IMR-90 (cell line): ENCODE measurements around the gene AMBRA1. TPM values are rescaled to one million over a fixed set of nuclear protein-coding genes. Genes with fewer than 3 reads are reported as not detected.

Experiments
- ATAC-seq: fragments of 200-7000 bp; cut with Tn5 transposase; 2 replicates; pipeline ENCODE4 v1.9.1; 2020; ENCODE audit warnings: low read depth, mild to moderate bottlenecking, moderate library complexity
- BruUV-seq: library from RNA; stranded (reverse); fragments of 400-500 nt; replicated peaks from 2 replicates; lab custom pipeline; 2021; lab: Mats Ljungman, UMichigan
- CTCF ChIA-PET: fragments of 300-600 bp; formaldehyde crosslinking; extraction: SDS; loops from one replicate; lab custom pipeline; 2021; ENCODE audit warnings: antibody characterized with exemption; lab: Yijun Ruan, JAX
- POLR2A ChIA-PET: fragments of 300-600 bp; sonication (Branson Sonifier 250); formaldehyde crosslinking; loops from one replicate; lab custom pipeline; 2022; ENCODE audit warnings: antibody characterized with exemption; ENCODE audit not compliant: unreplicated experiment; lab: Charles Lee
- DNase-seq: peaks from one replicate; pipeline ENCODE4 v3.0.0; 2013
- H2AFZ ChIP-seq: replicated peaks from 2 replicates; pipeline ENCODE3; 2013; ENCODE audit warnings: low read length, mild to moderate bottlenecking; ENCODE audit not compliant: poor library complexity
- H2AK5ac ChIP-seq: 2 replicates; pipeline ENCODE4 v1.6.1; 2013; ENCODE audit warnings: low read depth, low read length, inconsistent platforms
- H2AK9ac ChIP-seq: replicated peaks from 2 replicates; pipeline ENCODE3; 2013; ENCODE audit warnings: mild to moderate bottlenecking, low read depth, low read length, moderate library complexity; ENCODE audit not compliant: poor library complexity
- H2BK120ac ChIP-seq: 2 replicates; pipeline ENCODE4 v1.6.1; 2013; ENCODE audit warnings: low read depth, low read length, inconsistent platforms
- H2BK15ac ChIP-seq: 3 replicates; pipeline ENCODE4 v1.6.1; 2013; ENCODE audit warnings: low read depth, low read length, inconsistent platforms
- H2BK20ac ChIP-seq: 2 replicates; pipeline ENCODE4 v1.6.1; 2013; ENCODE audit warnings: low read depth, mild to moderate bottlenecking, inconsistent platforms, low read length, moderate library complexity
- H2BK5ac ChIP-seq: 2 replicates; pipeline ENCODE4 v1.6.1; 2013; ENCODE audit warnings: mild to moderate bottlenecking, low read depth, low read length, inconsistent platforms; ENCODE audit not compliant: poor library complexity, severe bottlenecking
- H3K14ac ChIP-seq: replicated peaks from 2 replicates; pipeline ENCODE4 v1.6.1; 2013; ENCODE audit warnings: low read depth, low read length, inconsistent platforms
- H3K18ac ChIP-seq: 2 replicates; pipeline ENCODE4 v1.6.1; 2013; ENCODE audit warnings: low read depth, low read length, control low read depth
- H3K23ac ChIP-seq: 2 replicates; pipeline ENCODE4 v1.6.1; 2013; ENCODE audit warnings: low read depth, low read length, inconsistent platforms
- H3K27ac ChIP-seq: 2 replicates; pipeline ENCODE4 v1.5.1; 2013; ENCODE audit warnings: mild to moderate bottlenecking, control low read depth, low read length; ENCODE audit not compliant: insufficient read depth
- H3K27me3 ChIP-seq: 2 replicates; pipeline ENCODE4 v1.6.1; 2013; ENCODE audit warnings: low read length; ENCODE audit not compliant: control insufficient read depth, insufficient read depth
- H3K36me3 ChIP-seq: 2 replicates; pipeline ENCODE4 v1.6.1; 2013; ENCODE audit warnings: low read length, mixed read lengths; ENCODE audit not compliant: control insufficient read depth, insufficient read depth
- H3K4ac ChIP-seq: 2 replicates; pipeline ENCODE4 v1.6.1; 2013; ENCODE audit warnings: low read depth, low read length, inconsistent platforms
- H3K4me1 ChIP-seq: 2 replicates; pipeline ENCODE4 v1.6.1; 2013; ENCODE audit warnings: low read length, mixed read lengths; ENCODE audit not compliant: control insufficient read depth, insufficient read depth
- H3K4me2 ChIP-seq: 2 replicates; pipeline ENCODE4 v1.6.1; 2013; ENCODE audit warnings: low read depth, mild to moderate bottlenecking, control low read depth, low read length, moderate library complexity
- H3K4me3 ChIP-seq: 2 replicates; pipeline ENCODE4 v1.5.1; 2013; ENCODE audit warnings: low read depth, mild to moderate bottlenecking, control low read depth, low read length, moderate library complexity; ENCODE audit not compliant: insufficient read depth
- H3K56ac ChIP-seq: 2 replicates; pipeline ENCODE4 v1.6.1; 2013; ENCODE audit warnings: low read length, inconsistent platforms; ENCODE audit not compliant: insufficient read depth; ENCODE audit errors: extremely low read depth
- H3K79me1 ChIP-seq, 2 experiments: 2 replicates each; pipeline ENCODE4 v1.6.1; 2013; ENCODE audit warnings: low read length in 2 of 2, inconsistent platforms in 1 of 2, low read depth in 1 of 2
- H3K9ac ChIP-seq: 2 replicates; pipeline ENCODE4 v1.6.1; 2013; ENCODE audit warnings: low read depth, low read length, control low read depth
- H3K9me1 ChIP-seq: 2 replicates; pipeline ENCODE4 v1.6.1; 2013; ENCODE audit warnings: low read length, inconsistent platforms; ENCODE audit not compliant: insufficient read depth
- H3K9me3 ChIP-seq: 2 replicates; pipeline ENCODE4 v1.6.1; 2013; ENCODE audit warnings: low read length; ENCODE audit not compliant: control insufficient read depth, insufficient read depth
- H4K20me1 ChIP-seq: 2 replicates; pipeline ENCODE4 v1.6.1; 2013; ENCODE audit warnings: low read length, inconsistent platforms; ENCODE audit not compliant: insufficient read depth
- H4K5ac ChIP-seq: 2 replicates; pipeline ENCODE4 v1.6.1; 2013; ENCODE audit warnings: mild to moderate bottlenecking, low read depth, low read length, control low read depth
- H4K8ac ChIP-seq, 2 experiments: 2 replicates each; pipeline ENCODE4 v1.6.1; 2013; ENCODE audit warnings: low read depth in 2 of 2, low read length in 2 of 2, control low read depth in 1 of 2, inconsistent platforms in 1 of 2
- H4K91ac ChIP-seq: 2 replicates; pipeline ENCODE4 v1.6.1; 2013; ENCODE audit warnings: low read depth, low read length, inconsistent platforms; ENCODE audit not compliant: insufficient read depth
- BHLHE40 ChIP-seq: fragments of 150-350 bp; IDR thresholded peaks from 2 replicates; pipeline ENCODE4 v1.6.1; 2016; ENCODE audit warnings: mild to moderate bottlenecking, low read depth, low read length
- RCOR1 ChIP-seq: IDR thresholded peaks from 2 replicates; pipeline ENCODE4 v1.6.1; 2012; ENCODE audit warnings: mild to moderate bottlenecking, low read length, improper control_type of control experiment; ENCODE audit not compliant: insufficient replicate concordance
- RFX5 ChIP-seq: IDR thresholded peaks from 2 replicates; pipeline ENCODE4 v1.8.0; 2012; ENCODE audit warnings: low read depth, mild to moderate bottlenecking, low read length, moderate library complexity
- SMC3 ChIP-seq: fragments of 150-350 bp; IDR thresholded peaks from 2 replicates; pipeline ENCODE4 v1.6.1; 2016; ENCODE audit warnings: low read depth, mild to moderate bottlenecking, antibody characterized with exemption, low read length, moderate library complexity
- whole genome bisulfite sequencing, 2 experiments: methylation state at CpG; one replicate each; pipeline versions ENCODE4 v1.1.5 to v1.1.7; 2013; ENCODE audit warnings: missing lambda C conversion rate in 2 of 2; ENCODE audit not compliant: insufficient read length in 1 of 2; ENCODE audit errors: extremely low coverage in 2 of 2; 5-methylcytosine and 5-hydroxymethylcytosine counted together
- dilution Hi-C: fragments of 300-500 bp; cut with HindIII; formaldehyde crosslinking; loops from one replicate; pipeline ENCODE4 v1.14.3; 2018; ENCODE audit warnings: low sequenced_read_pairs; ENCODE audit not compliant: unreplicated experiment
- in situ Hi-C: fragments of 300-500 bp; cut with MboI; formaldehyde crosslinking; loops from 3 replicates; pipeline ENCODE4 v1.14.3; 2019; ENCODE audit warnings: low sequenced_read_pairs, inconsistent platforms, mixed read lengths
- intact Hi-C: fragments of 100-400 bp; cut with micrococcal nuclease; formaldehyde crosslinking; loops from 2 replicates; pipeline ENCODE4 v1.10.0; 2022
- polyA plus RNA-seq, 3 experiments: library from polyadenylated mRNA; depleted of rRNA; stranded (reverse); fragments of >200 nt; gene quantifications; 2 replicates each; pipeline ENCODE4 v1.2.3, GENCODE V29; 2012; ENCODE audit warnings: low replicate concordance in 1 of 3
- total RNA-seq: library from RNA; depleted of rRNA; stranded (reverse); fragments of >200 nt; gene quantifications from 2 replicates; pipeline ENCODE4 v1.2.3, GENCODE V29; 2012
- TF ChIP-seq, protein P1 (sequence below): fragments of 150-350 bp; IDR thresholded peaks from 2 replicates; pipeline ENCODE4 v1.6.1; 2017; ENCODE audit warnings: mild to moderate bottlenecking, antibody characterized with exemption, low read length, low read depth

The AMBRA1 gene
- total and polyA plus RNA-seq, 2 of the 4 experiments (the other 2 are of a cell fraction) = 9.4 to 18.3 TPM

DNA sequence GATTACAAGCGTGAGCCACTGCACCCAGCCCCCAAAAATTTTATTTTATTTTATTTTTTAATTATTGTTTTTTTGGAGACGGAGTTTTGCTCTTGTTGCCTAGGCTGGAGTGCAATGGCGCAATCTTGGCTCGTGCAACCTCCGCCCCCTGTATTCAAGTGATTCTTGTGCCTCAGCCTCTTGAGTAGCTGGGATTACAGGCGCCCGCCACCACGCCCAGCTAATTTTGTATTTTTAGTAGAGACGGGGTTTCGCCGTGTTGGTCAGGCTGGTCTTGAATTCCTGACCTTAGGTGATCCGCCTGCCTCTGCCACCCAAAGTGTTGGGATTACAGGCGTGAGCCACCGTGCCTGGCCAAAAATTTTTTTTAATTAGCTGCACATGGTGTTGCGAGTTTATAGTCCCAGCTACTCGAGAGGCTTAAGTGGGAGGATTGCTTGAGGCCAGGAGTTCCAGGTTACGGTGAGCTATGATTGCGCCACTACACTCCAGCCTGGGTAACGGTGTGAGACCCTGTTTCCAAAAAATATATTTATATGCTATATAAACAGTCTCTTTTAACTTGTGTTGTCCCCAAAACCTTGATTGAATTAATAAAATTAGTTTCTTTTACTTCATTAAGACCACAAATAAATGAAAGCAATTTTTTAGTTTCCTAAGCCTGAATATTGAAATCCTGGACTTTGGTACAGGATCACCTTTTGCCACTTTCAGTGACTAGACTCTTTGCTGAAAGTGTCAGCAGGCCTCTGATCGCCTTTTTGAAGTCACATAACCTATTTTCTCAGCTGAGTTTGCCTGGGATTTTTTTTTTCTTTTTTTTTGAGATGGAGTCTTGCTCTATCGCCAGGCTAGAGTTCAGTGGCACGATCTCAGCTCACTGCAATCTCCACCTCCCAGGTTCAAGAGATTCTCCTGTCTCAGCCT, 39.7 kb upstream of the AMBRA1 start (continued):
- TF ChIP-seq, protein P1, sequence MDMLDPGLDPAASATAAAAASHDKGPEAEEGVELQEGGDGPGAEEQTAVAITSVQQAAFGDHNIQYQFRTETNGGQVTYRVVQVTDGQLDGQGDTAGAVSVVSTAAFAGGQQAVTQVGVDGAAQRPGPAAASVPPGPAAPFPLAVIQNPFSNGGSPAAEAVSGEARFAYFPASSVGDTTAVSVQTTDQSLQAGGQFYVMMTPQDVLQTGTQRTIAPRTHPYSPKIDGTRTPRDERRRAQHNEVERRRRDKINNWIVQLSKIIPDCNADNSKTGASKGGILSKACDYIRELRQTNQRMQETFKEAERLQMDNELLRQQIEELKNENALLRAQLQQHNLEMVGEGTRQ = no peak

DNA sequence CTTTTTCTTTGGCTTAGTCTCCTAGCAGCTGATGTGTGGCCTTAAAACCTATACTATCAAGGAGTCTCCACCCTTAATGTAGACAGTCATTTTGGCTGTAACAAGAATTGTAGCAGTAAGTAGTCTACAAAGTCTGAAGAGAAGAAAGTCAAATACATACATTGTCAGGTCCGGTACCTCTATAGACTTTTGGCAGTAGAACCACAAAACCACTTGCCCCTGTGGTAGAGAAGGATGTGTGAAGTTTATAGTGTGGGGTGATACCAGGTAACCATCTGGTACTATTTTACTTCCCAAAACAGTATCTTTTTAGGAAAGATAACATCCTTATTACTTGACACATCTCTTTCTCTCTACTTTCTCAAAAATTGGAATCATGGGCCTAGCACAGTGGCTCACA, 38.7 kb upstream of the AMBRA1 start:
- no peak overlapping the region for H2BK120ac ChIP-seq
- H3K9me1 ChIP-seq = no peaks in the 10 kb centered on the region
- H3K14ac ChIP-seq = no peak overlapping the region
- no CpG with 5 or more reads among the region's 1 CpG for WGBS, 2 experiments
- H4K91ac ChIP-seq = no peak overlapping the region
- no peak overlapping the region for H3K4ac ChIP-seq
- TF ChIP-seq RCOR1 (no peak), BHLHE40 (no peak), RFX5 (no peak), SMC3 (no peak)
- no peaks in the 10 kb centered on the region for H3K4me1 ChIP-seq
- H2AK5ac ChIP-seq = no peak overlapping the region
- peaks cover 2% of the 10 kb centered on the region; the same call in 1 of the 2 replicates for H4K20me1 ChIP-seq
- DNase-seq (no peak), ATAC-seq (no peak)
- dilution Hi-C loops = no loop called here
- no peak overlapping the region for H2BK15ac ChIP-seq
- H3K4me2 ChIP-seq = no peak overlapping the region
- H3K4me3 ChIP-seq = no peak overlapping the region
- H4K5ac ChIP-seq = no peak overlapping the region
- no peak overlapping the region for H3K18ac ChIP-seq
- in situ Hi-C loops = no loop called here
- no peaks in the 10 kb centered on the region for H3K27me3 ChIP-seq
- H3K36me3 ChIP-seq = peaks cover 18% of the 10 kb centered on the region
- ChIA-PET CTCF (no interaction called here), POLR2A (no interaction called here)
- H3K27ac ChIP-seq = no peak overlapping the region
- no peak overlapping the region for H3K56ac ChIP-seq
- H2AK9ac ChIP-seq = no peak overlapping the region
- no peak overlapping the region for H3K23ac ChIP-seq
- H3K9ac ChIP-seq = no peak overlapping the region
- H4K8ac ChIP-seq = no peak overlapping the region
- H3K79me1 ChIP-seq = peaks cover 20 to 38% of the 10 kb centered on the region in 2 experiments
- no TSS peak for BruUV-seq
- no peak overlapping the region for H2AFZ ChIP-seq
- no peak overlapping the region for H2BK5ac ChIP-seq
- no peaks in the 10 kb centered on the region for H3K9me3 ChIP-seq
- intact Hi-C loops = no loop called here
- no peak overlapping the region for H2BK20ac ChIP-seq
